ENCODE data around the gene P3H2.

GRCh38 chr3:189985948-189986347 is 134.7 kb downstream of the P3H2 start:
- TF ChIP-seq, protein P1, sequence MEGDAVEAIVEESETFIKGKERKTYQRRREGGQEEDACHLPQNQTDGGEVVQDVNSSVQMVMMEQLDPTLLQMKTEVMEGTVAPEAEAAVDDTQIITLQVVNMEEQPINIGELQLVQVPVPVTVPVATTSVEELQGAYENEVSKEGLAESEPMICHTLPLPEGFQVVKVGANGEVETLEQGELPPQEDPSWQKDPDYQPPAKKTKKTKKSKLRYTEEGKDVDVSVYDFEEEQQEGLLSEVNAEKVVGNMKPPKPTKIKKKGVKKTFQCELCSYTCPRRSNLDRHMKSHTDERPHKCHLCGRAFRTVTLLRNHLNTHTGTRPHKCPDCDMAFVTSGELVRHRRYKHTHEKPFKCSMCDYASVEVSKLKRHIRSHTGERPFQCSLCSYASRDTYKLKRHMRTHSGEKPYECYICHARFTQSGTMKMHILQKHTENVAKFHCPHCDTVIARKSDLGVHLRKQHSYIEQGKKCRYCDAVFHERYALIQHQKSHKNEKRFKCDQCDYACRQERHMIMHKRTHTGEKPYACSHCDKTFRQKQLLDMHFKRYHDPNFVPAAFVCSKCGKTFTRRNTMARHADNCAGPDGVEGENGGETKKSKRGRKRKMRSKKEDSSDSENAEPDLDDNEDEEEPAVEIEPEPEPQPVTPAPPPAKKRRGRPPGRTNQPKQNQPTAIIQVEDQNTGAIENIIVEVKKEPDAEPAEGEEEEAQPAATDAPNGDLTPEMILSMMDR (conservative IDR thresholded peaks at IDR 0.05) = no peak
- TF ChIP-seq EZH2 (IDR thresholded peaks at IDR 0.05; ENCODE audit: low read depth) = no peak
